ENCODE data around the gene OSGEP. TPM values are rescaled to one million over a fixed set of nuclear protein-coding genes. Genes with fewer than 3 reads are reported as not detected.

Gene OSGEP
- total and polyA plus RNA-seq, 2 donors (not counting 1 experiment from before 2014, with no cell fraction given), result 18.1 to 34.0 TPM

DNA sequence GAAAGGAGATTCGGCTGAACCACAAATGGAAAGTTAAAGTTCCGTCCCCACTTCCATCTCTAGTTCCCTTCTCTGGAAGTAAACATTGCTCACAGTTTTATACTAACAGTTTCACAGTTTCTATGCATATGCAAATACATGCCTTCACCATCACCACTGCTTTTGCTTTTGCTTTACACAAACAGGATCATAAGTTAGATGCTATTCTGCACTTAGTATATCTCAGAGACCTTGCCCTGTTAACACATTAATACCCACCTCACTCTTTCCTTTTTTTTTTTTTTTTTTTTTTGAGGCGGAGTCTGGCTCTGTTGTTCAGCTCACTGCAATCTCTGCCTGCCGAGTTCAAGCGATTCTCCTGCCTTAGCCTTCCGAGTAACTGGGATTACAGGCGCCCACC lies 42.2 kb downstream of the OSGEP start:
- Histone ChIP-seq H3K9me3 (ENCODE audit: control insufficient read depth, insufficient read depth, low read depth, low read length) (no peaks in the 10 kb centered on the region), H4K20me1 (ENCODE audit: control insufficient read depth, extremely low read depth, insufficient read depth, low read length) (no peaks in the 10 kb centered on the region), H3K4me1 (ENCODE audit: control insufficient read depth, extremely low read depth, insufficient read depth, low read length) (no peaks in the 10 kb centered on the region), H3K4me3 (replicated peaks in 1 of 4; ENCODE audit: control extremely low read depth in 1 of 4, insufficient read depth in 1 of 4, low read depth in 3 of 4, low read length in 4 of 4) (peak overlapping the region; percentile 52 to 92 (median 74)), H3K36me3 (ENCODE audit: control insufficient read depth, insufficient read depth, low read length) (peaks cover 5% of the 10 kb centered on the region), H3K4me2 (ENCODE audit: extremely low read depth, insufficient read depth, low read length) (peak overlapping the region; percentile 94), H3K79me2 (ENCODE audit: control insufficient read depth, insufficient read depth, low read length) (peaks cover 8% of the 10 kb centered on the region), H2AFZ (ENCODE audit: low read length) (peak overlapping the region; percentile 66), H3K27ac (ENCODE audit: insufficient read depth, low read length) (peak overlapping the region; percentile 80), H3K9ac (ENCODE audit: insufficient read depth, low read length) (peak overlapping the region; percentile 80), H3K27me3 (ENCODE audit: control insufficient read depth, insufficient read depth, low read length) (no peaks in the 10 kb centered on the region)
- TF ChIP-seq EZH2 (IDR thresholded peaks at IDR 0.05; ENCODE audit: low read length, missing control alignments), result no peak
- TF ChIP-seq, protein P1, sequence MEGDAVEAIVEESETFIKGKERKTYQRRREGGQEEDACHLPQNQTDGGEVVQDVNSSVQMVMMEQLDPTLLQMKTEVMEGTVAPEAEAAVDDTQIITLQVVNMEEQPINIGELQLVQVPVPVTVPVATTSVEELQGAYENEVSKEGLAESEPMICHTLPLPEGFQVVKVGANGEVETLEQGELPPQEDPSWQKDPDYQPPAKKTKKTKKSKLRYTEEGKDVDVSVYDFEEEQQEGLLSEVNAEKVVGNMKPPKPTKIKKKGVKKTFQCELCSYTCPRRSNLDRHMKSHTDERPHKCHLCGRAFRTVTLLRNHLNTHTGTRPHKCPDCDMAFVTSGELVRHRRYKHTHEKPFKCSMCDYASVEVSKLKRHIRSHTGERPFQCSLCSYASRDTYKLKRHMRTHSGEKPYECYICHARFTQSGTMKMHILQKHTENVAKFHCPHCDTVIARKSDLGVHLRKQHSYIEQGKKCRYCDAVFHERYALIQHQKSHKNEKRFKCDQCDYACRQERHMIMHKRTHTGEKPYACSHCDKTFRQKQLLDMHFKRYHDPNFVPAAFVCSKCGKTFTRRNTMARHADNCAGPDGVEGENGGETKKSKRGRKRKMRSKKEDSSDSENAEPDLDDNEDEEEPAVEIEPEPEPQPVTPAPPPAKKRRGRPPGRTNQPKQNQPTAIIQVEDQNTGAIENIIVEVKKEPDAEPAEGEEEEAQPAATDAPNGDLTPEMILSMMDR (conservative IDR thresholded peaks at IDR 0.05 in 1 of 2, IDR thresholded peaks at IDR 0.05 in 1 of 2; ENCODE audit: low read depth in 1 of 2, low read length in 2 of 2), result no peak
- peak in 1 of 2 donors; percentile 14 for DNase-seq (ENCODE audit: low read depth in 2 of 2)

DNA sequence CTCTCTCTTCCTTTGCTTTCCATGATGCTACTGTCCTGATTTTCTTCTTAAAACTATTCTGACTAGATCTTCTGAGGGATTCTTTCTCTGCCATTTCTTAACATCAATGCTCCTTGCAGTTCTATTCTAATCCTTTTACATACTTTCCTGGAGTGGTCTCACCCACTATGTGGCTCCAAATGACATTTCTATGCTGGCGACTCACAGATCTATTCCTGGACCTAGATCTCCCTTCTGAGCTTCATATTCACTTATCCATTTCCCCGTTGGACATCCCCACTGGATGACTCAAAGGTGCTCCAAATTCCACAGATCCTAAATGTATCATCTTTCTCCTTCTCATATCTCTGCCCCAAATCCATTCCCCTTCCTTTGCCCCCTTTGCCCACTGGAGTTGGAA lies 45.4 kb downstream of the OSGEP start:
- no peaks in the 10 kb centered on the region for H3K4me1 ChIP-seq (ENCODE audit: control insufficient read depth, extremely low read depth, insufficient read depth, low read length)
- no peaks in the 10 kb centered on the region for H4K20me1 ChIP-seq (ENCODE audit: control insufficient read depth, extremely low read depth, insufficient read depth, low read length)
- H3K36me3 ChIP-seq (ENCODE audit: control insufficient read depth, insufficient read depth, low read length), result peaks cover 15% of the 10 kb centered on the region
- no peak overlapping the region for H3K4me2 ChIP-seq (ENCODE audit: extremely low read depth, insufficient read depth, low read length)
- no peak overlapping the region for H3K9ac ChIP-seq (ENCODE audit: insufficient read depth, low read length)
- no peak overlapping the region for H3K27ac ChIP-seq (ENCODE audit: insufficient read depth, low read length)
- peak in 1 of 2 donors; percentile 48 for DNase-seq (ENCODE audit: low read depth in 2 of 2)
- H3K79me2 ChIP-seq (ENCODE audit: control insufficient read depth, insufficient read depth, low read length), result peaks cover 8% of the 10 kb centered on the region
- TF ChIP-seq EZH2 (IDR thresholded peaks at IDR 0.05; ENCODE audit: low read length, missing control alignments), result no peak
- TF ChIP-seq, protein P1 (conservative IDR thresholded peaks at IDR 0.05 in 1 of 2, IDR thresholded peaks at IDR 0.05 in 1 of 2; ENCODE audit: low read depth in 1 of 2, low read length in 2 of 2), result no peak
- H3K9me3 ChIP-seq (ENCODE audit: control insufficient read depth, insufficient read depth, low read depth, low read length), result no peaks in the 10 kb centered on the region
- no peaks in the 10 kb centered on the region for H3K27me3 ChIP-seq (ENCODE audit: control insufficient read depth, insufficient read depth, low read length)
- H3K4me3 ChIP-seq (replicated peaks in 1 of 4; ENCODE audit: control extremely low read depth in 1 of 4, insufficient read depth in 1 of 4, low read depth in 3 of 4, low read length in 4 of 4), result no peak overlapping the region
- no peak overlapping the region for H2AFZ ChIP-seq (ENCODE audit: low read length)

DNA sequence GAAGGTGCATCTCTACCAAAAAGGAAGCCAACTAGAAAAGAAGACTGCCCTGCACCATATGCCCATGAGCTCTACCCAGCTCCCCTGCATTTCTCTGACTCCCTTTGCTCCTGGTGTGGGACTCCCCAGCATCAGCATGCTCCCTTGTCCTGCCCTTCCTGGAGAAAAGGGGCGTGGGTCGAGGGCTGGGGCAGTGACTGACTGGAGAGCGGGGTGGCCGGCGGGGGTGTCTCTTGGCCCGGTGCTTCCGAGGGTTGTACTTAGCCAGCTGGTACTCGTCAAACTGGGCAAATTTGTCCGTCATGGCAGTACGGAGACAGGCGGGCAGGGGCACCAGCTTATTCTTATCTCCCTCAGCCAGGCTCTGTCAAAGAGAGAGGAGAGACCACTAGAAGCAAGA lies 51.1 kb downstream of the OSGEP start:
- Histone ChIP-seq H3K9ac (ENCODE audit: insufficient read depth, low read length) (no peak overlapping the region), H3K4me1 (ENCODE audit: control insufficient read depth, extremely low read depth, insufficient read depth, low read length) (no peaks in the 10 kb centered on the region), H3K27me3 (ENCODE audit: control insufficient read depth, insufficient read depth, low read length) (no peaks in the 10 kb centered on the region), H3K27ac (ENCODE audit: insufficient read depth, low read length) (no peak overlapping the region), H3K4me3 (replicated peaks in 1 of 4; ENCODE audit: control extremely low read depth in 1 of 4, insufficient read depth in 1 of 4, low read depth in 3 of 4, low read length in 4 of 4) (no peak overlapping the region), H3K9me3 (ENCODE audit: control insufficient read depth, insufficient read depth, low read depth, low read length) (no peaks in the 10 kb centered on the region), H2AFZ (ENCODE audit: low read length) (no peak overlapping the region), H3K79me2 (ENCODE audit: control insufficient read depth, insufficient read depth, low read length) (no peaks in the 10 kb centered on the region), H3K4me2 (ENCODE audit: extremely low read depth, insufficient read depth, low read length) (no peak overlapping the region), H4K20me1 (ENCODE audit: control insufficient read depth, extremely low read depth, insufficient read depth, low read length) (no peaks in the 10 kb centered on the region), H3K36me3 (ENCODE audit: control insufficient read depth, insufficient read depth, low read length) (peaks cover 16% of the 10 kb centered on the region)
- DNase-seq (ENCODE audit: low read depth in 2 of 2), result no peak
- TF ChIP-seq, protein P1 (conservative IDR thresholded peaks at IDR 0.05 in 1 of 2, IDR thresholded peaks at IDR 0.05 in 1 of 2; ENCODE audit: low read depth in 1 of 2, low read length in 2 of 2), result no peak
- no peak for TF ChIP-seq EZH2 (IDR thresholded peaks at IDR 0.05; ENCODE audit: low read length, missing control alignments)
